HepG2 (cell line): ENCODE measurements around the gene UQCRC1. TPM values are rescaled to one million over a fixed set of nuclear protein-coding genes. Genes with fewer than 3 reads are reported as not detected.

Source experiments
- HNRNPUL1 ChIP-seq: fragments of 200-400 bp; formaldehyde crosslinking; IDR thresholded peaks from 2 replicates; pipeline ENCODE4 v1.6.1; 2017; ENCODE audit warnings: low read depth, mild to moderate bottlenecking, low read length, moderate library complexity
- MYC ChIP-seq: sonication (generic); formaldehyde crosslinking; IDR thresholded peaks from 2 replicates; pipeline ENCODE4 v1.9.0; 2021; ENCODE audit warnings: missing genetic modification reagents, borderline replicate concordance
- PPARG ChIP-seq: conservative IDR thresholded peaks from 2 replicates; pipeline ENCODE4 v1.6.1; 2016; ENCODE audit warnings: missing biosample characterization, missing genetic modification reagents
- RFX5 ChIP-seq: IDR thresholded peaks from 2 replicates; pipeline ENCODE4 v1.6.1; 2011; ENCODE audit warnings: low read depth, low read length, improper control_type of control experiment
- SPEN ChIP-seq: sonication (generic); formaldehyde crosslinking; IDR thresholded peaks from 2 replicates; pipeline ENCODE4 v1.5.1; 2020; ENCODE audit warnings: low read depth, mild to moderate bottlenecking, missing genetic modification reagents
- SRY ChIP-seq: sonication (generic); formaldehyde crosslinking; IDR thresholded peaks from 2 replicates; pipeline ENCODE4 v1.8.0; 2022; ENCODE audit warnings: mild to moderate bottlenecking, missing genetic modification reagents
- TBP ChIP-seq: sonication (generic); formaldehyde crosslinking; IDR thresholded peaks from 2 replicates; pipeline ENCODE4 v1.5.0; 2020; ENCODE audit warnings: missing genetic modification reagents
- ZMYM4 ChIP-seq: sonication (generic); formaldehyde crosslinking; IDR thresholded peaks from 2 replicates; pipeline ENCODE4 v1.8.1; 2023; ENCODE audit warnings: mild to moderate bottlenecking, missing genetic modification reagents
- ZNF274 ChIP-seq: sonication (generic); formaldehyde crosslinking; IDR thresholded peaks from 2 replicates; pipeline ENCODE4 v1.5.1; 2020; ENCODE audit warnings: mild to moderate bottlenecking, missing genetic modification reagents
- ZNF292 ChIP-seq: sonication (generic); formaldehyde crosslinking; IDR thresholded peaks from 2 replicates; pipeline ENCODE4 v1.8.1; 2022; ENCODE audit warnings: mild to moderate bottlenecking, low read depth, missing genetic modification reagents, borderline replicate concordance
- ZNF510 ChIP-seq: sonication (generic); formaldehyde crosslinking; IDR thresholded peaks from 2 replicates; pipeline ENCODE4 v1.4.0; 2020; ENCODE audit warnings: low read depth, mild to moderate bottlenecking, missing genetic modification reagents
- ZNF547 ChIP-seq: sonication (generic); formaldehyde crosslinking; IDR thresholded peaks from 2 replicates; pipeline ENCODE4 v1.5.1; 2020; ENCODE audit warnings: mild to moderate bottlenecking, missing genetic modification reagents
- ZNF605 ChIP-seq: sonication (generic); formaldehyde crosslinking; IDR thresholded peaks from 2 replicates; pipeline ENCODE4 v1.8.0; 2022; ENCODE audit warnings: mild to moderate bottlenecking, missing genetic modification reagents
- ZNF772 ChIP-seq: sonication (generic); formaldehyde crosslinking; IDR thresholded peaks from 2 replicates; pipeline ENCODE4 v1.5.0; 2020; ENCODE audit warnings: mild to moderate bottlenecking, missing genetic modification reagents
- ZNF780A ChIP-seq: sonication (generic); formaldehyde crosslinking; IDR thresholded peaks from 2 replicates; pipeline ENCODE4 v1.8.0; 2022; ENCODE audit warnings: mild to moderate bottlenecking, missing genetic modification reagents, moderate library complexity
- ZSCAN31 ChIP-seq: sonication (generic); formaldehyde crosslinking; IDR thresholded peaks from 2 replicates; pipeline ENCODE4 v1.5.0; 2020; ENCODE audit warnings: low read depth, mild to moderate bottlenecking, missing genetic modification reagents
- polyA plus RNA-seq, 8 experiments: library from polyadenylated mRNA; depleted of rRNA in 3 of 8; stranded (reverse) in 7 of 8; unstranded in 1 of 8; fragments of >200 nt; fragmentation: Illumina TruSeq in 4 of 8; extraction: Trizol in 4 of 8; gene quantifications; 2 replicates each; pipeline versions ENCODE4 v1.2.1 to v1.2.3, GENCODE V29; 2011 to 2016; ENCODE audit warnings: low read depth in 4 of 8, missing spikeins in 1 of 8, mixed read lengths in 1 of 8; ENCODE audit not compliant: insufficient read depth in 1 of 8
- total RNA-seq, 5 experiments: library from RNA; depleted of rRNA; stranded (reverse); fragments of >200 nt; fragmentation: Illumina TruSeq; extraction: Trizol; gene quantifications; 2 replicates each; pipeline ENCODE4 v1.2.3, GENCODE V29; 2016; ENCODE audit warnings: low read depth in 1 of 5
- TF ChIP-seq, protein P1 (sequence below): fragments of 450-650 bp; IDR thresholded peaks from 2 replicates; pipeline ENCODE4 v1.6.1; 2017; ENCODE audit warnings: mild to moderate bottlenecking
- TF ChIP-seq, protein P2 (sequence below): sonication (generic); formaldehyde crosslinking; IDR thresholded peaks from 2 replicates; pipeline ENCODE4 v1.8.1; 2023; ENCODE audit warnings: mild to moderate bottlenecking, missing genetic modification reagents
- TF ChIP-seq, protein P3 (sequence below): sonication (generic); formaldehyde crosslinking; IDR thresholded peaks from 2 replicates; pipeline ENCODE4 v1.5.0; 2020; ENCODE audit warnings: mild to moderate bottlenecking, missing genetic modification reagents, borderline replicate concordance
- TF ChIP-seq, protein P4 (sequence below): IDR thresholded peaks from 2 replicates; pipeline ENCODE4 v1.6.1; 2012; ENCODE audit warnings: inconsistent platforms

UQCRC1 gene
- total and polyA plus RNA-seq, 2 of the 13 experiments (the other 11 are each of a cell fraction or from before 2014, with no cell fraction given), result 316 to 680 TPM

DNA sequence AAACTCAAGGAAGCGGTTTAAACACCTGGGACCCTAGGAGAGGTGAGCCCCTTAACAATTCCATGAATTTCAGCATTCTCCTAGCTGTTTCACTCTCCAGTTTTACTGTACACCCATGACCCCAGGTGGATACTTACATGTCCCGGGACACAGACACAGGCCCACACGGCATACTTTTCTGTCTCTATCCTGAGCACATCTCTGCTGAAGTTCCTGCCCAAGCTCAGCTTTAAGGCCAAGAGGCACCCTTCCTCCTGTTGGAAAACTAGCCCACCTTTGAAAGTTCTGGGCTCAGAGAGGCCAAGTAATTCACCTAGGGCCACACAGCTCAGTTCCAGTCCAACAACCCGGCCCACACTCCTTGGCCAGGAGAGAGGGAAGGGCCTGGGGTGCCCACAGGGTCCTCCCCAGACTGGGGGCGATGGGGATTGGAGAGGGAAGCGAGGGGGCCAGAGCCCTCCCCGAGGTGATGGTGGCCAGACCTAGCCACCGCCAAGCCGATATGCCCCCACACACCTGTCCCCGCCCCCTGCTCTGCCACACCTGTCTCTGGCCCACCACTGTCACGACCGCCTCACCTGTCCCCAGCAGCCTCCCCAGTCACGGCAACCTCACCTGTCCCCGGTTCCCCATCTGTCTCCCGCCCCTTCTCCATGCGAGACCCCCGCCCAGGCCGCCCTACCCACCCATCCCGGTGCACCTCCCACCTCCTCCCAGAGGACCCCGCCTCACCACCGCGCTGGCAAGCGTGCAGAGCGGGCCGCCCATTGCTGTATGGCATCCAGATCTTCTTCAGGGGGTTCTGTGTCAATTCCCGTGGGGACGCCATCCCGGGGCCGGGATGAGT, 53.3 kb downstream of the UQCRC1 start (continued):
- TF ChIP-seq, protein P1, sequence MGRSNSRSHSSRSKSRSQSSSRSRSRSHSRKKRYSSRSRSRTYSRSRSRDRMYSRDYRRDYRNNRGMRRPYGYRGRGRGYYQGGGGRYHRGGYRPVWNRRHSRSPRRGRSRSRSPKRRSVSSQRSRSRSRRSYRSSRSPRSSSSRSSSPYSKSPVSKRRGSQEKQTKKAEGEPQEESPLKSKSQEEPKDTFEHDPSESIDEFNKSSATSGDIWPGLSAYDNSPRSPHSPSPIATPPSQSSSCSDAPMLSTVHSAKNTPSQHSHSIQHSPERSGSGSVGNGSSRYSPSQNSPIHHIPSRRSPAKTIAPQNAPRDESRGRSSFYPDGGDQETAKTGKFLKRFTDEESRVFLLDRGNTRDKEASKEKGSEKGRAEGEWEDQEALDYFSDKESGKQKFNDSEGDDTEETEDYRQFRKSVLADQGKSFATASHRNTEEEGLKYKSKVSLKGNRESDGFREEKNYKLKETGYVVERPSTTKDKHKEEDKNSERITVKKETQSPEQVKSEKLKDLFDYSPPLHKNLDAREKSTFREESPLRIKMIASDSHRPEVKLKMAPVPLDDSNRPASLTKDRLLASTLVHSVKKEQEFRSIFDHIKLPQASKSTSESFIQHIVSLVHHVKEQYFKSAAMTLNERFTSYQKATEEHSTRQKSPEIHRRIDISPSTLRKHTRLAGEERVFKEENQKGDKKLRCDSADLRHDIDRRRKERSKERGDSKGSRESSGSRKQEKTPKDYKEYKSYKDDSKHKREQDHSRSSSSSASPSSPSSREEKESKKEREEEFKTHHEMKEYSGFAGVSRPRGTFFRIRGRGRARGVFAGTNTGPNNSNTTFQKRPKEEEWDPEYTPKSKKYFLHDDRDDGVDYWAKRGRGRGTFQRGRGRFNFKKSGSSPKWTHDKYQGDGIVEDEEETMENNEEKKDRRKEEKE, result no peak
- 0 out of 2 replicates have a peak, but pooled peaks have one; percentile 5 for TF ChIP-seq SRY
- TF ChIP-seq TBP (CRISPR knock-in tag), result no peak
- no peak for TF ChIP-seq HNRNPUL1
- TF ChIP-seq, protein P2, sequence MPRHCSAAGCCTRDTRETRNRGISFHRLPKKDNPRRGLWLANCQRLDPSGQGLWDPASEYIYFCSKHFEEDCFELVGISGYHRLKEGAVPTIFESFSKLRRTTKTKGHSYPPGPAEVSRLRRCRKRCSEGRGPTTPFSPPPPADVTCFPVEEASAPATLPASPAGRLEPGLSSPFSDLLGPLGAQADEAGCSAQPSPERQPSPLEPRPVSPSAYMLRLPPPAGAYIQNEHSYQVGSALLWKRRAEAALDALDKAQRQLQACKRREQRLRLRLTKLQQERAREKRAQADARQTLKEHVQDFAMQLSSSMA (CRISPR knock-in tag), result no peak
- 0 out of 2 replicates have a peak, but pooled peaks have one; percentile 16 for TF ChIP-seq ZNF274 (CRISPR knock-in tag)
- TF ChIP-seq, protein P3, sequence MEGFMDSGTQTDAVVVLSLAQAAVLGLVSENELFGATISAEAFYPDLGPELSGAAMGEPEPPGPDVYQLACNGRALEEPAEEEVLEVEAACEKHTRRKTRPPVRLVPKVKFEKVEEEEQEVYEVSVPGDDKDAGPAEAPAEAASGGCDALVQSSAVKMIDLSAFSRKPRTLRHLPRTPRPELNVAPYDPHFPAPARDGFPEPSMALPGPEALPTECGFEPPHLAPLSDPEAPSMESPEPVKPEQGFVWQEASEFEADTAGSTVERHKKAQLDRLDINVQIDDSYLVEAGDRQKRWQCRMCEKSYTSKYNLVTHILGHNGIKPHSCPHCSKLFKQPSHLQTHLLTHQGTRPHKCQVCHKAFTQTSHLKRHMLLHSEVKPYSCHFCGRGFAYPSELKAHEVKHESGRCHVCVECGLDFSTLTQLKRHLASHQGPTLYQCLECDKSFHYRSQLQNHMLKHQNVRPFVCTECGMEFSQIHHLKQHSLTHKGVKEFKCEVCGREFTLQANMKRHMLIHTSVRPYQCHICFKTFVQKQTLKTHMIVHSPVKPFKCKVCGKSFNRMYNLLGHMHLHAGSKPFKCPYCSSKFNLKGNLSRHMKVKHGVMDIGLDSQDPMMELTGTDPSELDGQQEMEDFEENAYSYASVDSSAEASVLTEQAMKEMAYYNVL, result peak; percentile 66; the same call in 1 of the 2 replicates
- no peak for TF ChIP-seq ZNF510 (CRISPR knock-in tag)
- TF ChIP-seq ZNF780A (CRISPR knock-in tag), result no peak
- TF ChIP-seq ZNF547, result 0 out of 2 replicates have a peak, but pooled peaks have one; percentile 32
- TF ChIP-seq SPEN (CRISPR knock-in tag), result no peak; the same call in 1 of the 2 replicates
- TF ChIP-seq ZNF605, result peak; percentile 1; the same call in 1 of the 2 replicates
- TF ChIP-seq RFX5, result no peak
- TF ChIP-seq PPARG (CRISPR knock-in tag), result no peak
- TF ChIP-seq MYC (CRISPR knock-in tag), result no peak
- TF ChIP-seq ZNF772 (CRISPR knock-in tag), result peak; percentile 16; the same call in 1 of the 2 replicates
- TF ChIP-seq ZNF292 (CRISPR knock-in tag), result no peak
- no peak for TF ChIP-seq ZMYM4 (CRISPR knock-in tag)
- TF ChIP-seq, protein P4, sequence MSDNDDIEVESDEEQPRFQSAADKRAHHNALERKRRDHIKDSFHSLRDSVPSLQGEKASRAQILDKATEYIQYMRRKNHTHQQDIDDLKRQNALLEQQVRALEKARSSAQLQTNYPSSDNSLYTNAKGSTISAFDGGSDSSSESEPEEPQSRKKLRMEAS, result no peak
- TF ChIP-seq ZSCAN31 (CRISPR knock-in tag), result no peak
